Type B pancreatic cell (in vitro differentiated cells): ENCODE results near the gene CDC14B. TPM values are rescaled to one million over a fixed set of nuclear protein-coding genes. Genes with fewer than 3 reads are reported as not detected.

Experiments
- DNase-seq: peaks from one replicate; pipeline ENCODE4 v3.0.0; 2021; ENCODE audit warnings: mixed read lengths; ENCODE audit not compliant: unreplicated experiment; ENCODE audit errors: extremely low spot score
- H3K27ac Mint-ChIP-seq: 2 replicates; pipeline ENCODE4 v1.8.0; 2021; ENCODE audit warnings: mild to moderate bottlenecking, mixed read lengths
- H3K27me3 Mint-ChIP-seq: 2 replicates; pipeline ENCODE4 v1.8.0; 2021; ENCODE audit warnings: mixed read lengths
- H3K36me3 Mint-ChIP-seq: 2 replicates; pipeline ENCODE4 v1.8.0; 2021; ENCODE audit warnings: mixed read lengths
- H3K4me1 Mint-ChIP-seq: one replicate; pipeline ENCODE4 v1.8.0; 2021; ENCODE audit warnings: mixed read lengths; ENCODE audit not compliant: unreplicated experiment
- H3K4me3 Mint-ChIP-seq: 2 replicates; pipeline ENCODE4 v1.8.0; 2021; ENCODE audit warnings: mild to moderate bottlenecking, mixed read lengths
- H3K9me3 Mint-ChIP-seq: 2 replicates; pipeline ENCODE4 v1.8.0; 2021; ENCODE audit warnings: mixed read lengths
- CTCF ChIP-seq: fragments of 200-600 bp; sonication (generic); conservative IDR thresholded peaks from 2 replicates; pipeline ENCODE4 v1.5.0; 2021; ENCODE audit warnings: antibody characterized with exemption, mild to moderate bottlenecking
- total RNA-seq: library from RNA; stranded (reverse); gene quantifications from 2 replicates; pipeline ENCODE4 v1.2.1, GENCODE V29; 2021; ENCODE audit warnings: low replicate concordance

Gene CDC14B
- total RNA-seq, 1 donor from 2014 or later: 24.8 TPM

- H3K36me3 Mint-ChIP-seq: peaks cover 6% of the 10 kb centered on the region
Measured at GRCh38 chr9:96514800-96515158, 104.9 kb downstream of the CDC14B start.

DNA sequence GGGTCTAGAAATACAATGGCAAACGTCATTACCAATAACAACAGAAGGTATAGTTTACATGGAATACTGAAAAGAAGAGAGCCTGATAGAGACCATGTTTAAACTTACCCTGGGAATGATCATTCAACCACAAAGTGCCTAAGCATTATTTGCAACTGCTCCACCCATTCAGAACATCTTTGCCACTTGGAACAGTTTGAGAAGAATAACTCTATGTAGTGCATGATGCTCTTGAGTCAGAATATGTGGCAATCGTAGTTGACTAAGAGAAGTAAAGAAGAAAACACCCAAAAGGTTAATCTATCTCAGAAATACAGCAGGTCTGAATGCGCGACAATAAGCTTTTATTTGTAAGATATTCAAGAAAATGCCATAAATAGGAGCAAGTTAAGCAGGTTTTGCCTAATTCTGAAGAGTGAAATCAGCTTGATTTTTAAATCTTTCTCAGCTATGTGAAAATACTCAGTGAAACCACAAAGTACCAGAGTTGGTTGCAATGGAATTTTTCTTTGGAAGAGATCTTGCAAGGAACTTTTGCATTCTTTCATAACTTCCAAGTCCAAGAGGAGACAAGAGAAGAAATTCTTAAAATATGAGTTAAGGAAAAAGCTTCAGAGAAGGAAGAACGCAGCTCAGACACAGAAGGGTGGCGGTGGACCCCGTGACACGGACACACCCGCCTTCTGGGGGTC, 105.4 kb downstream of the CDC14B start:
- DNase-seq: no peak
- Mint-ChIP-seq H3K4me1 (peaks cover 10% of the 10 kb centered on the region), H3K27me3 (no peaks in the 10 kb centered on the region), H3K9me3 (no peaks in the 10 kb centered on the region), H3K36me3 (peaks cover 4% of the 10 kb centered on the region), H3K4me3 (no peak overlapping the region), H3K27ac (no peak overlapping the region)
- TF ChIP-seq CTCF: no peak

More at GRCh38 chr9:96514800-96515158, 104.9 kb downstream of the CDC14B start:
- Mint-ChIP-seq H3K27ac (no peak overlapping the region), H3K4me3 (no peak overlapping the region), H3K9me3 (no peaks in the 10 kb centered on the region), H3K27me3 (no peaks in the 10 kb centered on the region), H3K4me1 (peaks cover 10% of the 10 kb centered on the region)
- no peak for DNase-seq
- TF ChIP-seq CTCF: no peak

DNA sequence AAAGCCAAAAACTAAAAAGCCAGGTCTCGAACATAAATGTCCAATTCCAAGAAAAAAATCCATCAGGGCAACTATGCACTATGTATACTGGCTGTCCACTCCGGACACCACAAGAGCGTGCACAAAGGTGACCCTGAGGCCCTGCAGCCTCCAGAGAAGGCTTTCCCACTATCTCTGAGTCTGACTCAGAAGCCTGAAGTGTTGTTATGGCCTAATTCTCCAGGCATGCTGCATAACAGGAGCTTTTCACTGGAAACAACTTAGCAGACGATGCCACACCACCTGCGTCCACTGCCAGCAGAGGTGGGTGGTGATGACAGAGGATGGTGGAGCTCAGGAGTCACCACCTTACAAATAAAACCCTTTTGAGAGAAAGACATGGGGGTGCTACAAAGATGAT, 106.0 kb downstream of the CDC14B start:
- Mint-ChIP-seq H3K9me3 (no peaks in the 10 kb centered on the region), H3K36me3 (peaks cover 9% of the 10 kb centered on the region), H3K27me3 (no peaks in the 10 kb centered on the region), H3K27ac (no peak overlapping the region), H3K4me3 (no peak overlapping the region), H3K4me1 (peaks cover 10% of the 10 kb centered on the region)
- no peak for TF ChIP-seq CTCF
- DNase-seq: no peak

GRCh38 chr9:96512240-96512639, 107.4 kb downstream of the CDC14B start:
- no peak overlapping the region for H3K4me3 Mint-ChIP-seq

GRCh38 chr9:96510258-96510657, 109.4 kb downstream of the CDC14B start:
- H3K27me3 Mint-ChIP-seq: no peaks in the 10 kb centered on the region
- DNase-seq: no peak
- TF ChIP-seq CTCF: no peak
- peaks cover 6% of the 10 kb centered on the region for H3K4me1 Mint-ChIP-seq
- no peaks in the 10 kb centered on the region for H3K9me3 Mint-ChIP-seq
- H3K27ac Mint-ChIP-seq: no peak overlapping the region
- H3K4me3 Mint-ChIP-seq: no peak overlapping the region
- H3K36me3 Mint-ChIP-seq: peaks cover 18% of the 10 kb centered on the region

More at GRCh38 chr9:96512240-96512639, 107.4 kb downstream of the CDC14B start:
- no peak for DNase-seq
- no peak for TF ChIP-seq CTCF
- H3K9me3 Mint-ChIP-seq: no peaks in the 10 kb centered on the region
- H3K4me1 Mint-ChIP-seq: peaks cover 10% of the 10 kb centered on the region
- H3K27me3 Mint-ChIP-seq: no peaks in the 10 kb centered on the region
- H3K27ac Mint-ChIP-seq: no peak overlapping the region
- H3K36me3 Mint-ChIP-seq: peaks cover 14% of the 10 kb centered on the region
